Suppressor macrophage (primary cell): ENCODE data around the gene HOXC13.

Experiments used
- DNase-seq, 4 experiments: peaks; one replicate each; pipeline ENCODE4 v3.0.0-alpha.2; 2020 to 2022

HOXC13 gene

GRCh38 chr12:53939141-53940108, 794 bp downstream of the HOXC13 start:
- no peak for DNase-seq

- DNase-seq = no peak
Measured at GRCh38 chr12:53940443-53941014, 1.9 kb downstream of the HOXC13 start.

GRCh38 chr12:53941187-53941586, 2.6 kb downstream of the HOXC13 start:
- no peak for DNase-seq

GRCh38 chr12:53941750-53942149, 3.1 kb downstream of the HOXC13 start:
- DNase-seq = no peak

- no peak for DNase-seq
Measured at GRCh38 chr12:53942467-53942997, 3.9 kb downstream of the HOXC13 start.

- DNase-seq = no peak
Measured at GRCh38 chr12:53944209-53944608, 5.6 kb downstream of the HOXC13 start.

GRCh38 chr12:53944907-53945847, 6.5 kb downstream of the HOXC13 start:
- DNase-seq = no peak

- DNase-seq = no peak
Measured at GRCh38 chr12:53947743-53948142, 9.1 kb downstream of the HOXC13 start.

GRCh38 chr12:53948650-53949593, 10.3 kb downstream of the HOXC13 start:
- DNase-seq = peak in 1 of 4 experiments; percentile 23

GRCh38 chr12:53949631-53950436, 11.2 kb downstream of the HOXC13 start:
- DNase-seq = no peak

GRCh38 chr12:53950437-53950773, 11.8 kb downstream of the HOXC13 start:
- no peak for DNase-seq

GRCh38 chr12:53950789-53951576, 12.4 kb downstream of the HOXC13 start:
- no peak for DNase-seq

- DNase-seq = no peak
Measured at GRCh38 chr12:53951577-53952334, 13.1 kb downstream of the HOXC13 start.

- DNase-seq = no peak
Measured at GRCh38 chr12:53952335-53952694, 13.7 kb downstream of the HOXC13 start.

- DNase-seq = no peak
Measured at GRCh38 chr12:53952871-53953734, 14.5 kb downstream of the HOXC13 start.

GRCh38 chr12:53953831-53954693, 15.4 kb downstream of the HOXC13 start:
- DNase-seq = no peak

- DNase-seq = no peak
Measured at GRCh38 chr12:53954694-53955035, 16.0 kb downstream of the HOXC13 start, which contains the start of gene HOXC12. Gene HOXC12, plus strand, starts transcription at chr12:53954903. Its CDS starts 27 bp downstream, at chr12:53954930.
